HK-2 (cell line): ENCODE results near the gene CZIB.
"Not testable (repeated sequence)": the region's sequence is repeated elsewhere in the genome, so short reads cannot be mapped to it uniquely, and the experiment has no call there.

ENCODE experiments used
- DNase-seq: peaks from one replicate; pipeline ENCODE4 v3.0.0-alpha.2; 2018; ENCODE audit not compliant: unreplicated experiment

CZIB gene

DNA sequence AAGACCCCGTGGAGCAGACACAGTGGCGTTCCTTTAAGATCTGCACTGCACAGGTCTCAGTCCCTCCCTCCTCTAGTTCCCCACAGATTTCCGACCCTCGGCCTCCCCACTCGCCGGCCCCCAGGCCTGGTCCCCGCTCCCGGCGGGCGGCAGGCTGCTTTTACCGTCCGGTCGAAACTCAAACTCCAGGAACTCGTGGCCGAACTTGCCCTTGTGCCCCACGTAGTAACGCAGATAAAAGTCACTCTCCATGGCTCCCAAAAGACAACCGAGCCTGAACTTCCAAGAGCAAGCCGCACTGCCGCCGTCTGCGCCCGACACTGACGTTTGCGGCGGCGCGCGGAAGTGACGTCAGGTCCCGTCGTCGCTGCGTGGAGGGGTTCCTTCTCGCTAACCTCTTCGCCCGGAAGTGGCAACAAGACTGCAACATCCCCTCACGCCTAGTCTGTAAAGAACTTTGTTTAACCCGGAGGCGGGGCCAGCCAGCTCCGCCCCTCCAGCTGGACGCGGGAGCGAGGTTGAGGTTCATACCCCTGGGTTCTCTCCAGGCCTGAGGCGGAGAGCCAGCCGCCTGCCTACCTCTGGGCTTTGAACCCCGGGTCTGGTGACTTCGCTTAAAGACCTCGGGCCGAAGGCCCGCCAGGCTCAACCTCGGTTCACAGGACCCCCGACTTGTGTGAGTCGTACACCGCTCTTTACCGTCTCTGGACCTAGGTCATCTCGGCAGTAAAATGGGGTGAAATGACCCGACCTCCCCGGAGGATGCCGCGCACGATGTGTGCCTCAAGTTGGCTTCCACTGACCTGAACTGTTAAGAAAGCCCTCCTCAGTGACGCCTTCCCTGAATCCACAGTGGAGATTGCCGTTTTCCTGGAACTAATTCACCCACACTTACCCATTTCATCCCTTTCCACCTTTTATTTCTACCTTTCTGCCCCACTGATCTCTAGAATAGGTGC is 18.0 kb upstream of the CZIB start, which contains the start of gene MAGOH:
TSS of gene MAGOH (minus strand) at position 322 of the 959 bp plus-strand sequence. CDS start at position 252, 70 bp downstream.
- DNase-seq: peak; percentile 91

DNA sequence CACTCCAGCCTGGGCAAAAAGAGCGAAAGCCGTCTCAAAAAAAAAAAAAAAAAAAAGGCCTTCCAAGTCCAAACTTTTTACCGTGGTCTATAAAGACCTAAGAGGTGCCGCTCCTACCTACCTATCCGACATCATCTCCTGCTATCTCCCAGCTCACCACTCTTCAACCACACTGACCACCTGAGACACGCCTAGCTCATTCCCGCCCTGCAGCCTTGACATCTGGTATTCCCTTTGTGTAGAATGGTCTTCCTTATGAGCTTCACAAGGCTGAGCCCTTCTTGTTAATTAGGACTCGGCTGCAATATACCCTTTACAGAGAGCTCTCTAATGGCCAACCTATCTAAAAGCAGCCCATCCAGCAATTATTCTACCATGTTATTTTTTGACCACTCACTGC is 17.2 kb upstream of the CZIB start:
- no peak for DNase-seq

DNA sequence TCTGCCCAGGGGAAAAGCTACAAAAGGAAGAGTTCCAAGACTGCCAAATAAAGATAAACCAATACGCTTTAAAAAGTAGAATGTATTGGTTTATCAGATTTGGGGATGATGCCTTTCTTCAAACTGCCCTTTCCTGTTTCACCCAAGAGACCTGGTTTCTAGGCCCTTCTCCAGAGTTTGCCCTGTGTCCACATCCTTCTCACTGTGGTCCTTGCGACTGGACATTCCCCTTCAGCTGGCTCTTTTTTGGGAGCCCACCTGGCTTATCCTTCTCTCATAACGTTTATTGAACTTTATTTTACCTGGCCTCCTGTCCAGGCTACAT is 490 bp upstream of the CZIB start:
- no peak for DNase-seq

DNA sequence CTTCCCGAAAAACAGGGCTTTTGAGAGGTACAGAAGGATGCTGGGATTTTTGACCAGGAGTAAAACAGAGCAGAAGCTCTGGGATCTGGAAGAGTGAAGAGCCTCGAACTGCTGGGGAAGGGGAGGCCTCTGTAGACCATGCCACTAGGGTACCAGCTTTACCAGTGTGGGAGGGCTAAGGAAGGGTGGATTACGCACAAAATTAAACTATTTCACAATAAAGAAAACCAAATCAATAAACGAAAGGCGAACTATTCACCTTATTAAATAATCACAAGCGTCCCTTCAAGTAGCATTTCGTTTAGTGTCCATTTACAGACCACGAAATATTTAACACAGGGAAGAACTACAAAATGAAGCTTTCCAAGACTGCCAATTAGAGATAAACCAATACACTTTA is 723 bp downstream of the CZIB start:
- no peak for DNase-seq

DNA sequence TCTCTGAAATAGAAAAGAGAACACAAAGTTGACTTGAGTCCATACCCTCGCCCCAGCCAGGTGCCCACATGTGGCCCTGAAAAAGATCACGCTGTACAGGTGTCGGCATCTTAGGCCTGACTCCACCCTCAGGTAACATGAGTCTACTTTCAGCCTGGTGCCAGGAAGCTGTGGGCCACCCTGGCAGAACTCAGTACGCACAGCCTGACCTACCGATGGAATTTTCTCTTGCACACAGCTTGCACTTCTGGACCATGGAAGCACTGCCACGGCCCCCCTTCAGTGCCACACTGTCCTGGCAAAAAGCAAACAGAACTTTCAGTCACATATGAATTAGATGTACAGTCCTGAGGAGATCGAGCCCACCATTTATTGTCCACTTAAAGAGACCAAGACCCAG is 2.2 kb downstream of the CZIB start:
- no peak for DNase-seq

DNA sequence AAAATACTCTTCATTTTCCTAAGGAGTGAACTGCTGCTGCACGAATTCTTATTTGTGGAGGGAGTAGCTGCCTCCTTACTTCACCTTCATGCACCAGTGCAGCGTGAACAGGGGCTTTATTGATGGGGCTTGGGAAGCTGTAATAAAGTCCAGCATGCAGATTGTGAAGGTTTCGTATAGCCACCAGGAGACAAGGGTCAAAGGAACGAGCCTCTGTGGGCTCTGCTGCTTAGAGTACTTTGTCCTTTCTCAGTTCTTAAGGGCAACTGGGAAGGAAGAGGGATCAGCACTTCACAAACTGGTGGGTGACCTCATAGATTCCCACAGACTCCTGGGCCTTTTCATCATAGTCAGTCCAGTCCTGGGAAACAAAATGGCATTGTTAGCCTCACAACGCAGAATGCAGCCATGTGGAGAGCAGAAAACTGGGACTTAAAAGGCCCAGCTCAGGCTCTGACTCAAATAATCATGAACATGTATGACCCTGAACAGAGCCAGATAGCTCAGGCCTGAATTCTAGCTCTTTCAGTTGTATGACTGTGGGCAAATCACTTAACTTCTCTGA is 6.0 kb downstream of the CZIB start:
- DNase-seq: no peak

DNA sequence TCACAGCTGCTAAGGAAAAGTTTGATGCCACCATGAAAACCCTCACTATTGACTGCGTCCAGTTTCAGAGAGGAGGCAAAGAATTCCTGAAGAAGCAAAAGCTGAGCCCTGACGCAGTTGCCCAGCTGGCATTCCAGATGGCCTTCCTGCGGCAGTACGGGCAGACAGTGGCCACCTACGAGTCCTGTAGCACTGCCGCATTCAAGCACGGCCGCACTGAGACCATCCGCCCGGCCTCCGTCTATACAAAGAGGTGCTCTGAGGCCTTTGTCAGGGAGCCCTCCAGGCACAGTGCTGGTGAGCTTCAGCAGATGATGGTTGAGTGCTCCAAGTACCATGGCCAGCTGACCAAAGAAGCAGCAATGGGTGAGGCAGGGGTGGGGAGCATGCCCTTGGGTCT is 9.5 kb downstream of the CZIB start:
- DNase-seq: no peak

DNA sequence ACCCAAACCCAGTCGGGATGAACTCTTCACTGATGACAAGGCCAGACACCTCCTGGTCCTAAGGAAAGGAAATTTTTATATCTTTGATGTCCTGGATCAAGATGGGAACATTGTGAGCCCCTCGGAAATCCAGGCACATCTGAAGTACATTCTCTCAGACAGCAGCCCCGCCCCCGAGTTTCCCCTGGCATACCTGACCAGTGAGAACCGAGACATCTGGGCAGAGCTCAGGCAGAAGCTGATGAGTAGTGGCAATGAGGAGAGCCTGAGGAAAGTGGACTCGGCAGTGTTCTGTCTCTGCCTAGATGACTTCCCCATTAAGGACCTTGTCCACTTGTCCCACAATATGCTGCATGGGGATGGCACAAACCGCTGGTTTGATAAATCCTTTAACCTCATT is 10.1 kb downstream of the CZIB start:
- DNase-seq: no peak

DNA sequence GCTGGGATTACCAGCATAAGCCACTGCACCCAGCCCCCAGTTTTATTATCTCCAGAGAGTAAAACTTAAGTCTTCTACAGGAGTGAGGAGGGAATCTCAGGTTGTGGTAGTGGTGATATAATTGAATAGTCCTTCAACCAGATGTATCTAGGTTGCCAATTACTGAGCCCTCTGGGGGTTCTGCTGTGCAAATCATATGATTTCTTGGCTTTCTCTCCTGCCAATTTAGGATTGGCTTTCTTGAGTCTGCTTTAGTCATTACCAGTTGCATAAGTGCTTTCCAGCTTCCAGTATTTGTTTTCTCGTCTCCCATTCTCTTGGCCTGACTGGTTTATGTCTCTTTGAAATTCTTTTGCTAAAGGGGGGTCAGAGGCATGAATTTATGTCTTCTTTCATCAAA is 12.7 kb downstream of the CZIB start:
- DNase-seq: no peak

DNA sequence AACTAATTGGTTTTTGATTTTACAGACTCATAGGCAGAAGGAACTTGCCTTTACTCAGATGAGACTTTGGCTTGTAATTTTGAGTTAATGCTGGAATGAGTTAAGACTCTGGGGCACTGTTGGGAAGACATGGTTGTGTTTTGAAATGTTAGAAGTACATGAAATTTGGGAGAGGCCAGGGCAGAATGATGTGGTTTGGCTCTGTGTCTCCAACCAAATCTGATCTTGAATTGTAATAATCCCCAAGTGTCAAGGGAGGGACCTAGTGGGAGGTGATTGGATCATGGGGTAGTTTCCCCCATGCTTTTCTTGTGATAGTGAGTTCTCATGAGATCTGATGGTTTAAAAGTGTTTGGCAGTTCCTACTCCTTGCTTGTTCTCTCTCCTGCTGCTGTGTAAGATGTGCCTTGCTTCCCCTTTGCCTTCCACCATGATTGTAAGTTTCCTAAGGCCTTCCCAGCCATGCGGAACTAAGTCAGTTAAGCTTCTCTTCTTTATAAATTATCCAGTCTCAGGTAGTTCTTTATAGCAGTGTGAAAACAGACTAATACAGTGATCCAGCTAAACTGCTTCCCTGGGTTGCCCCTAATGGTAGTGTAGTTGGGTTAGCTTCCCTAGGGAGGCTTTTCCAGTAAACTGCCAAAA is 13.6 kb downstream of the CZIB start:
- no peak for DNase-seq

DNA sequence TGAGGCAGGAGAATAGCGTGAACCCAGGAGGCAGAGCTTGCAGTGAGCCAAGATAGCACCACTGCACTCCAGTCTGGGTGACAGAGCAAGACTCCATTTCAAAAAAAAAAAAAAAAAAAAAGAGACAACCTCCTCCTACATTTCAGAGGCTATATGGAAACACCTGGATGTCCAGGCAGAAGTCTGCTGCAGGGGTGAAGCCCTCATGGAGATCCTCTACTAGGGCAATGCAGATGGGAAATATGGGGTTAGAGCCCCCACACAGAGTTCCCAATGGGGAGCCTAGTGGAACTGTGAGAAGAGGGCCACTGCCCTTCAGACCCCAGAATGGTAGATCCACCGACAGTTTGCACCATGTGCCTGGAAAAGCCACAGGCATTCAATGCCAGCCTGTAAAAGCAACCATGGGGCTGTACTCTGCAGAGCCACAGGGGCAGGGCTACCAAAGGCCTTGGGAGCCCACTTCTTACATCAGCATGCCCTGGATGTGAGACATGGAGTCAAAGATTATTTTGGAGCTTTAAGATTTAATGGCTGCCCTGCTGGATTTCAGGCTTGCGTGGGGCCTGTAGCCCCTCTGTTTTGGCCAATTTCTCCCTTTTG is 14.2 kb downstream of the CZIB start:
- DNase-seq: not testable (repeated sequence)

DNA sequence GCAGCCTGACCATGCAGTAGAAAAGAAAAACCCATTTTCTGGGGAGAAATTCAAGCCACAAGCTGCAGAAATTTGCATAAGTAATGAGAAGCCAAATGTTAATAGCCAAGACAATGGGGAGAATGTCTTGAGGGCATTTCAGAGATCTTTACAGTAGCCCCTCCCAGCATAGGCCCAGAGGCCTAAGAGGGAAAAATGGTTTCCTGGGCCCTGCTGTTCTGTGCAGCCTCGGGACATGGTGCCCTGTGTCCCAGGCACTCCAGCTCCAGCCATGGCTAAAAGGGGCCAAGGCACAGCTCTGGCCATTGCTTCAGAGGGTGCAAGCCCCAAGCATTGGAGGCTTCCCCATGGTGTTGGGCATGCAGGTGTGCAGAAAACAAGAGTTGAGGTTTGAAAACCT is 14.9 kb downstream of the CZIB start:
- DNase-seq: not testable (repeated sequence)

DNA sequence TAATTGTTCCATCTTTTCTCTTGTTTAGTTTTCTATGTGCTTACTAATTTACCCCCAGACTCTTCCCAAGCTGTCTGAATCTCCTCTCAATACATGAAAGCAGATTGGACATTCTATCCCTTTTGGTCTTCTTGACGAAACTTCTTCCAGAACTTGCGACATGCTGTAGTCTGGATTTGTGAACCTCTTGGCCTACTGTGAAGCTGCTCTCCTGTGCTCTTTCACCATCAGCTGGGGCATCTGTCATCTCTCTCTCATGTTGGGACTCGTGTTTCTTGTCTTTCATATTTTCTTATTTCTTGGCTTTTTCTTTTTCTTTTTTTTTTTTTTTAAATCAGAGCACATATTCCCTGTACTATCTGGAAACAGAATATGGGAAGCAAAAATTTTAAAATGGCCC is 17.0 kb downstream of the CZIB start:
- no peak for DNase-seq

DNA sequence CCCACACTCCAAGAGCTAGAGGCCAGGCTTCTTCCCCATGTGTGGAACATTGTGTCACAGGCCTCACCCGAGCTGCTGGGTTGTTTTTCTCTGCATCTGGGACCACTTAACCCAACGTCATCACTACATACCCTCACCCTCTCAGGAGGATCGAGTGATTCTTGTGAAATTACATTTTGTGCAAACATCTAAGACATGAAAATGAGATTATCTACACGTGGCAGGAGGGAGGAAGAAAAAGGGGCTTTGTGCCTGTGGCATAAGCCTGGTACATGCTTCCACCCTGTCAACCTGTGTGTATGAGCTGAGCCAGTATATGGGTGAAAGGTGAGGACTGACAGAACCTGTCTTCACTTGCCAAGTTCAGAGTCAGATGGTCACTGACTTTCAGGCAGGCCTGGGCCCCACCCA is 22.2 kb downstream of the CZIB start:
- DNase-seq: no peak

DNA sequence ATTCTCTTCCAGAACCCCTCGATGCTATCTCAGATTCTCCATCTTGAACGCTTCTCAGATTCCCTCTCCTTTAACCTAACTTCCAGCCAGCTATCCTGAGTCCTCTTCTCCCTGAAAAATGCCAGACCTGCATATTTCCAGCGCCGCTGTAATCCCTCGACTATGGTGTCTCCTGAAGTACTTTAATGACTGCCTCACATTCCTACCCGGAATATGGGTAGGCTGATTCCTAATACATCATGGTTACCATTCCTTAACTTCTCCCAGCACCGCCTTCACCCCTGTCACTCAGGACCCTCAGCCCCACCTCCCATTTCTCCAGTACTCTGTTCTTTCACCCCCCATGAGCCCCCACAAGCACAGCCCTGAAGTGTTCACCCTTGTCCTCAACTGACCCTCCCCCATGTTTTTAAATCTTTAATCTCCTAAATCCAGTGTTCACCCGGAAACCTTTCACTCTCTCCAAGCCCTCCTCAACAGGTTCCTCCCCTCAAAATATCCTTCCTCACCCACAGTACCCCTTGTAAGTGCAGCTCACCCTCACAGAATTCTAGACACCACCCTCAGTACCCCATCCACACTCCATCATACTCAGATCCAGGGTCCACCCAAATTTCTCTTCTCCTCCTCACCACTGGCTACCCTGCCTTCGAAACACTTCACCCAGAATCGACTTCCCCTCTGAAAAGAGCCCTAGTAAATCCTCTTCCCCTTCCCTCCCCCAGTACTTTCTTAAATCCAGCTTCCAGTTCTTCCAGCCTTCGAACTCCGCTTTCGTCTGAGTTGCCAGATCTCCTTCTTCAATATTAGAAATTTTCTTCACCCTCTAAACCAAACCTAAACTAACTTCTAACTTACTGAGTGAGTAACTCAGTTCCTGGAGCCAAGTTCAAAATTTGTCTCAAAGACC is 22.9 kb downstream of the CZIB start:
- no peak for DNase-seq

DNA sequence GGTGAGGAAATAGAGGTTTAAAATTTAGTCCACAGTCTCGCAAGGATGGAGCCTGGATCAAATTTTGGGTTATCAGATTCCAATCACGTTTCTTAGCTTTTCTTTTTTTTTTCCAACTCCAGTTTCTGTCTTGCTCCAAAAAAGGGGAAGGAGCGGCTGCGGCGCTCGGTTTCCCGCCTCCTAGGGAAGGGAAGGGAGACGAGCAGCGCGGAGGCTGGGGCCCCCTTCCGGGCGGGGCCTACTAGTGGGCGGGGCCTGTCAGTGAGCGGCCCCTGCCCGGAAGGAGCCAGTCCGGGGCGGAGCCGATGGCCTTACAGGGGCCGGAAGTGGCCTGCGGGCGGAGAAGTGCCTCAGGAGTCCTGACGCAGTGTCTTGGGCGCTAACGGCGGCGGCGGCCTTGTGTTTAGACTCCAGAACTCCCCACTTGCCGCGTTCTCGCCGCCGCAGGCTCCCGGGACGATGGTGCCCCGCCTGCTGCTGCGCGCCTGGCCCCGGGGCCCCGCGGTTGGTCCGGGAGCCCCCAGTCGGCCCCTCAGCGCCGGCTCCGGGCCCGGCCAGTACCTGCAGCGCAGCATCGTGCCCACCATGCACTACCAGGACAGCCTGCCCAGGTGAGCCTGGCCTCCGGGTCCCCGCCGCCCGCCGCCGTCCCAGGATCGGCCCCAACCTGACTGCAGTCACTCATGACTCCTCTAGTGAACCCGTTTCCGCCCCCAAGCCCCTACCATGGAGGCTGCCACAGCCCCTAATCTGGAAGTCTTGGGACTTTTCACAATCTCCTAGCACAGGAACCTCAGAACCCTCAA is 23.7 kb downstream of the CZIB start, which contains the start of gene CPT2:
TSS of gene CPT2 (plus strand) at position 340 of the 806 bp plus-strand sequence. CDS start at position 460, 120 bp downstream.
- peak; percentile 90 for DNase-seq

DNA sequence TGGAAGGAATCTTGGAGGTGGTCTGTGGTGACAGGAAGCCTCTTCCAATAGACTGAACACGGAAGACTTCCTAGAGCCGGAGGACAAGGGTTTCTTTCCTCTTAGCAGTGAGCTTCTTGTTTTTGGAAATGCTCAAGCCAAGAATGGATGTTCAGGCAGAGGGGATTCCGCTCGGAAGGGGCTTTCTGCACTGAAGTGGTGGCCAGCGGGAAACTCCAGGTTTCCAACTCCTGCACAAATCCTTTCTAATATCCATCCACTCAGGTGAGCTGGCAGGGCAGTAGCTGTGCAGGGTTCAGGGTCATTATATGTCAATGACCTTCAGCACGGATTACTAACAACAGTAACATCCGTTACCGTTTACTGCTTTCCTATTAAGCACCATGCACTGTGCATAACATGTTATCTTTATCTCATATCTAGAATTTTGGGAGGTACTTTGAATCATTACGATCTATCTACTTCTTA is 24.4 kb downstream of the CZIB start:
- DNase-seq: no peak

DNA sequence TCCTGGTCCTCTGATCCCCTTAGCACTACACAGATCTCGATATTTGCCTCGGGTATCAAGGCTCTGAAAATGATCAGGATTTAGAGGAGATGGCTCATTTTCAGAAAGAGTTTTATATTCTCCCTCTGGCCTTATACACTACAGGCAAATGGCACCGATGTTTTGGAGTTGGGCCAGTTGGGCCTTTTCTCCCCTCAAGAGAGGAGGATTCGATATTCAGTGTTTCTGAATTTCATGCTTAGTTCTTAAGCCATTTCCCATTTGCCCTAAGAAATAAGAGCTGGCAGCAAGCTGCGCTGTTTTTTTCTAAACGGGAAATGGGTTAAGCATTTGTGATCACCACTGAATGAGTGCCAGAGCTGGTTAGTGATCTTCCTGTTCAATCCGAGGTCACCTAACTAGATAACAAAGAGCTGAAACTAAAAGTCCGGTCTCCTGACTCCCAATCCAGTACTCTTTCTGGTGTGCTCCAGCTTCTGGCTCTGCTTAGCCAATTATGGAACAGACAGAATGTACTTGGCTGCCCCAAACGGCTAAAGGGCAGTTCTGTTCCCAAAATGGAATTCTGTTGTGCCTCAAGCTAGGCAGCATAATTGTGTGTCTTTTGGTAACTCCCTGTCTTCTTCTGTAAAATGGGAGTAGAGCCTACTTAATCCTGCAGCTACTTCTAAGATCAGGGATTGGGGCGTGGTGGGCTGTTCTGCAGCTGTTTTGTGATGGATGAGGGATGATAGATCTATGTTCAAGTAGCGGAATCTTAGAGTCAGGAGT is 25.0 kb downstream of the CZIB start:
- no peak for DNase-seq

DNA sequence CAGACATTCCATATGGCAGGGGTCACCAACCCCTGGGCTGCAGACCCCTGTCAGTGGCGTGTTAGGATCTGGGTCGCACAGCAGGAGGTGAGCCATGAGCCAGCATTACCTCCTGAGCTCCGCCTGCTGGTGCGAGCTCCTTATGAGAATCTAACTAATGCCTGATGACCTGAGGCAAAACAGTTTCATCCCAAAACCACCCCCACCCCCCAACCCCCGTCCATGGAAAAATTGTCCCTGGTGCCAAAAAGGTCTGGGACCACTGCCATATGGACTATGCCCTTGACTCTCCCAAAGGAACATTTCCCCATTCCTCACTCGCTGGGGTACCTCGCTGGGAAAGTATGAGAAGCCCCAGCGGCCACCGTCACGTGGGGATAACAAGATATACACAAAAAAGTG is 30.2 kb downstream of the CZIB start:
- no peak for DNase-seq

DNA sequence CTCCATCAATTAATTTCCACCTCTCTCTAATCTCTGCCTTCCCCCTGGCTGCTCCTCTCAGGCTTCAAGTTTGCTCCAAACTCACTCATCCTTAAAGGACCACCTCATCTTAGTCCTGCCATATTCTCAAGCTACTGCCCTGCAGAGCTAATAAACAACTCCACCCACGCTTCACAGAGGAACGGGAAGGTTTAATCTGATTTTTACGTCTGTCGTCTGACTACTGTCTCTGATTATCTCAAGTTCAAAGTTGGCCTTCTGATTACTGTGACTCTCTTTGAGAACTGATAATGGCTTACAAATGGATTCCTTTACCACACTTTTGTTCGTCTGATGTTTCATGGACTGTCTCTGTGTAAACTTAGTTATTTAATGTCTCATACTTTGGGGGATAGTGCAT is 31.4 kb downstream of the CZIB start:
- no peak for DNase-seq
